Breast epithelium (tissue), 3 donors: Measurements from ENCODE around the gene CDK5RAP3.

Source experiments
- CTCF ChIP-seq, 3 donors: fragments of 450-650 bp; IDR thresholded peaks; one replicate each; pipeline ENCODE4 v1.5.1; 2016 to 2017; ENCODE audit warnings: antibody characterized with exemption in 3 of 3, mild to moderate bottlenecking in 3 of 3, moderate library complexity in 3 of 3
- POLR2A ChIP-seq: fragments of 450-650 bp; IDR thresholded peaks from one replicate; pipeline ENCODE4 v1.6.1; 2016; ENCODE audit warnings: antibody characterized with exemption, mild to moderate bottlenecking, moderate library complexity
- POLR2AphosphoS5 ChIP-seq, 3 donors: sonication (generic); formaldehyde crosslinking; IDR thresholded peaks; one replicate each; pipeline ENCODE4 v1.6.1; 2017; ENCODE audit warnings: antibody characterized with exemption in 3 of 3

DNA sequence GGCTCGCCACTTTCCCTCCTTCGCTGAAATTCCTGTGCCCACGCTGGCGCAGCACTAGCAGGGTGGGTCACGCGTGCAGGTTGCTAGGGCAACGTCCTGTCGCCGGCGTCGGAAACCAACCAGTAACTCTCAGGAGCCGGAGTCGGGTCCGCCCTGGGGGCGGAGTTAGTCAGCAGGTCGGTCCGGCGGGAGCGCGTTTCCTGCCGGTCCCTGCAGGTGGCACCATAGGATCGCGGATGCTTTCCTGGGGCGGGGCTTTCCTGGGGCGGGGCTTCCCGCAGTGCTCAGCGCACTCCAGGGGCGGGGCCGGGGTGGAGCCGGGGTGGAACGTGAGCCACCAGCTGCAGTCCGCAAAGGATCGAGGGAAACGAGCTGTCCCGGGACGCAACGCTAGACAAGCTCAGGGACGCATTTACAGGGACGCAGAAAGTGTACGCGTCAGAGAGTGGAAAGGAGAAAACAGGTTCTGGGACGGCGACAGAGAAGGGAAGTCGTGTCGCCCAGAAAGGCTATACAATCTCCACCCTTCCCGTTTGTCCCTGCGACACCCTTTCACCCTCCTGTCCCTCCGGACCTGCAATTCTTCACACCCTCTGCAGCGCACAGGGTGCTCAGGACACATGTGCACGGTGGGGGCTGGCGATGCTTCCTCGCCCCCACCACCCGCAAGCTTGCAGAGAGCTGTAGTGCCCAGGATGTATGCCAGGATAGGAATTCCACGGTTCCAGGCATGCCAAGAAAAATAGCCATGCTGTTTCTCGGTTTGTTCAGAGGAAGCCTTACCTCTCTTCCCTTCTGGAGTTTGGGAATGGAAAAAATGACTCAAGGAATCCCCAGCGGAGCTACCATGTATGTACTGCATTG lies 54.4 kb downstream of the CDK5RAP3 start:
- peak; percentile 31 to 89 (median 81) for TF ChIP-seq CTCF (IDR thresholded peaks at IDR 0.05)
- no peak for TF ChIP-seq POLR2A
- TF ChIP-seq POLR2AphosphoS5 (IDR thresholded peaks at IDR 0.05) = peak in 1 of 3 donors; percentile 32
